GM10248 (cell line): ENCODE measurements around the gene NRG4.

Experiments used
- CTCF ChIA-PET: fragments of 300-600 bp; sonication (Branson Sonifier 250); formaldehyde crosslinking; extraction: SDS; loops from one replicate; lab custom pipeline; 2021; ENCODE audit warnings: antibody characterized with exemption; lab: Yijun Ruan, JAX
- POLR2A ChIA-PET: fragments of 350-650 bp; sonication (Branson Sonifier 250); formaldehyde crosslinking; extraction: SDS; loops from one replicate; lab custom pipeline; 2020; ENCODE audit warnings: antibody characterized with exemption; lab: Yijun Ruan, JAX
- DNase-seq: peaks from one replicate; pipeline ENCODE4 v3.0.0; 2012; ENCODE audit errors: extremely low spot score
- TF ChIP-seq, protein P1 (sequence below): IDR thresholded peaks from 2 replicates; pipeline ENCODE4 v1.5.1; 2012; ENCODE audit warnings: mild to moderate bottlenecking, low read depth; ENCODE audit errors: extremely low read depth, missing control alignments, control extremely low read depth

Gene NRG4

DNA sequence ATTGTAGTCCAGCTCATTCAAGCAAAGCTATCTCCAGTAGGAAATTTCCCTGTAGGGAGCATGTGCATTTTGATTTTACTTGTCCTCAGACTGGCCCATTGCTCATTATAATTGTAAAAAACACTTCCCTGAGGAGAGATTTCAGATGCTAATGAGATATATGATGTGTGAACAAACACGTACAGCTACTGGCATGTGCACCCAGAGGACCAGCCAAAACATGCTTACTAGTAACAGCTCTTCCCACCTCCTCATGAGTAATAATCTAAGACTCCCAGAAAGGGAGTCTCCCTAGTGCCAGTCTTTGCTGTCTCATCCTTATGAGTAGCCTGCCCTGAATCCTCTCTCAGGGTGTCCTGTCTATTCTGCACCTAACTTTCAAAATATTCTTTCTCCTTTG lies 65.1 kb downstream of the NRG4 start:
- DNase-seq: no peak
- TF ChIP-seq, protein P1, sequence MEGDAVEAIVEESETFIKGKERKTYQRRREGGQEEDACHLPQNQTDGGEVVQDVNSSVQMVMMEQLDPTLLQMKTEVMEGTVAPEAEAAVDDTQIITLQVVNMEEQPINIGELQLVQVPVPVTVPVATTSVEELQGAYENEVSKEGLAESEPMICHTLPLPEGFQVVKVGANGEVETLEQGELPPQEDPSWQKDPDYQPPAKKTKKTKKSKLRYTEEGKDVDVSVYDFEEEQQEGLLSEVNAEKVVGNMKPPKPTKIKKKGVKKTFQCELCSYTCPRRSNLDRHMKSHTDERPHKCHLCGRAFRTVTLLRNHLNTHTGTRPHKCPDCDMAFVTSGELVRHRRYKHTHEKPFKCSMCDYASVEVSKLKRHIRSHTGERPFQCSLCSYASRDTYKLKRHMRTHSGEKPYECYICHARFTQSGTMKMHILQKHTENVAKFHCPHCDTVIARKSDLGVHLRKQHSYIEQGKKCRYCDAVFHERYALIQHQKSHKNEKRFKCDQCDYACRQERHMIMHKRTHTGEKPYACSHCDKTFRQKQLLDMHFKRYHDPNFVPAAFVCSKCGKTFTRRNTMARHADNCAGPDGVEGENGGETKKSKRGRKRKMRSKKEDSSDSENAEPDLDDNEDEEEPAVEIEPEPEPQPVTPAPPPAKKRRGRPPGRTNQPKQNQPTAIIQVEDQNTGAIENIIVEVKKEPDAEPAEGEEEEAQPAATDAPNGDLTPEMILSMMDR: no peak
- POLR2A ChIA-PET: no interaction called here
- CTCF ChIA-PET: interaction anchor here (1.1 kb wide), 1 partner anchor 10 kb away, joined by 3 read pairs; no protein-coding TSS in a partner anchor

DNA sequence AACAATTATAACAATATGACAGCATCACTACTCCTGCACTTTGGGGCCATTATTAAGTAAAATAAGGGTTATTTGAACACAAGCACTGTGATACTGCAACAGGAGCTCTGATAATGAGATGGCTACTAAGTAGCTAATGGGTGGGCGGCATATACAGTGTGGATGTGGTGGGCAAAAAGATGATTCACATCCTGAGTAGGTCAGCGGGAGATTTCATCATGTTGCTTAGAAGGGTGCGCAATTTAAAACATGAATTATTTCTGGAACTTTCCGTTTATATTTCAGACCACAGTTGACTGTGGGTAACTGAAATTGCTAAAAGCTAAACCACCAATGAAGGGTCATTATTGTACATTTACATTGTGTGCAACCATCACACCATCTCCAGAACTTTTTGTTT lies 66.3 kb downstream of the NRG4 start:
- POLR2A ChIA-PET: no interaction called here
- CTCF ChIA-PET: interaction anchor here (0.8 to 1.0 kb wide), 2 partner anchors 92 to 194 kb away, joined by 3 read pairs; no protein-coding TSS in a partner anchor
- DNase-seq: no peak

DNA sequence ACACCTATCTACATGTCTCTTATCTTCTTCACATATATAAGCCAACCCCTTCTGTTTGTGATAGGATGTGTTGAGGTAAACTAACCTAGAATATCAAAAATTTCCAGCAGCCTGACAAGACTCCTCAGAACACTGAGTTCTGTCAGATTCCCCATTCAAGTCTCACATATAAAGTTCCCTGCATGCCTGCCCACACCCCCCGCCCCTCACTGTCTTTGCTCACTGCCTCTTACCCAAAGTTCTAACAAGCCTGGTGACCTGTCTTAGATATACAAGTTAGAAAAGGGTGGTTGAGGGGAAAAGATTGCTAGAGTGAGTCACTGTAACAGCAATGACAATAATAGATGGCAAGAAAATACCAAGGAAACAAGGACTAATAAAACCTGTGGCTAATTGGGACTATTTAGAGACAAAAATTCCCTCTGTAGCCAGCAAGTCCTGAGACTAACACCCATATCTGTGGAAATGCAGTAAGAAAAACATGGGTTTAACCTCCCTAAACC lies 68.5 kb downstream of the NRG4 start:
- ChIA-PET POLR2A (no interaction called here), CTCF (no interaction called here)
- TF ChIP-seq, protein P1: no peak
- DNase-seq: no peak

More for the DNA sequence above, 66.3 kb downstream of the NRG4 start:
- TF ChIP-seq, protein P1: no peak

DNA sequence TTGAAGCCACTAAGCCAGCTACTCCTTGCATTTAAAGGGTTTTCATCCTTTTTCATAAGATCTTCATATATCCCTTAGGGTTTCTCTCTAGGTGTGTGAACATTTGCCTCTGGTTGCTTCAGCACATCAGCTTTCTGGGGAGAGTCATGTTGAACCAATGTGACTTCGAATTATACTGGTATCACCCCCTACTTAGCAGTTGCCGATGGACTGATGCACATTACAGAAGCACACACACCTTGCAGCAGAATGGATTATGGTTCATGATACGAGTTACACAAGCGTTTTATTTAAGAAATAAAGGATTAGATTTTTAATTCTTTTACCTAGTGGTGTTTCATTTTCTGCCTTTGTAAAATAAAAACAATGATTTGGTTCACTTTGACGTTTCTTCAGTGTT lies 69.0 kb downstream of the NRG4 start:
- ChIA-PET CTCF (no interaction called here), POLR2A (no interaction called here)
- TF ChIP-seq, protein P1: no peak
- no peak for DNase-seq

DNA sequence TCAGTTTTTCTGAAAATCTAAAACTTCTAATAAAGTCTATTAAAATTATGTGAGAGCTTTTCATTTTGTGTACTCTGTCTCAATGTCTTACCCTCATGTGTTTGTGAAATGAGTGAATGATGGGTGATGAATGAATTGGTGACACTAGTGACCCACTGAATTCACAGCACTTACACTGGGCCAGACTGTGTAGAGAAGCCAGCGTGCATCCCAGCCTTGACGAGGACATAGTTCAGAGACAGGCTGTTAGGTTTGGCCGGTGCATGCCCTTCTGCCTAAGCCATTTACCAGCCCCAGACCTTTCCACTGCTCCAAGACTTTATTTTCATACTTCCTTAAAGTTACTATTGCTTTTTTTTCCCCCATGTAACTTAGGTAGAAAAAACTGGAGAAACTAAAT lies 69.8 kb downstream of the NRG4 start:
- CTCF ChIA-PET: no interaction called here
- POLR2A ChIA-PET: no interaction called here
- TF ChIP-seq, protein P1: no peak
- no peak for DNase-seq

DNA sequence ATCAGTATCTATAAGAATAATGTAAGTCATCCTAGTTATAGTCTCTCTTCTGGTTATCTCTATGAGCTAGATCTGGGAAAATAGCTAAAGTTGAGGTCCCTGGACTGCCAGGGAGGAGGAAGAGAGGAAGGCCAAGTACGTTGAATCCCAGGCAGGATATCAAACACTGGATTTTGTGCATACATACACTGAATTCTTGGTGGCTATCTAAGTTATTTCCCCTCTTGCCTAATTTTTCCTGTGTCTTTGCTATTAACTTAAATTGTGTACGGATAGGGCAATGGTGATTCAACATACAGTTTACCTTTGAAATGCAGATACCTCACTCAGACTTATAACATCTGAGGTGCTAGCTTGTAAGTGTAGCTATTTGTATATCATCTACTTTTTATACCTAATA lies 81.4 kb downstream of the NRG4 start:
- ChIA-PET CTCF (interaction anchor here (2.8 kb wide), 1 partner anchor 10 kb away, joined by 9 read pairs; no protein-coding TSS in a partner anchor), POLR2A (no interaction called here)
- TF ChIP-seq, protein P1: no peak
- DNase-seq: no peak
